Tibial nerve (tissue), 4 donors: Measurements from ENCODE around the gene TUBGCP5.
"Not testable (repeated sequence)": the region's sequence is repeated elsewhere in the genome, so short reads cannot be mapped to it uniquely, and the experiment has no call there.

Experiments used
- EP300 ChIP-seq, 2 donors: sonication (generic); formaldehyde crosslinking; IDR thresholded peaks; one replicate each; pipeline ENCODE4 v1.6.1; 2017; ENCODE audit warnings: antibody characterized with exemption in 2 of 2, mild to moderate bottlenecking in 1 of 2
- POLR2A ChIP-seq, 2 donors: fragments of 450-650 bp; IDR thresholded peaks; one replicate each; pipeline ENCODE4 v1.6.1; 2017; ENCODE audit warnings: antibody characterized with exemption in 2 of 2, mild to moderate bottlenecking in 2 of 2, moderate library complexity in 2 of 2
- TF ChIP-seq, protein P1 (sequence below), 5 experiments: fragments of 200-600 bp in 3 of 5; fragments of 450-650 bp in 2 of 5; sonication (generic) in 3 of 5; IDR thresholded peaks; one replicate each; pipeline ENCODE4 v1.5.1; 2016 to 2019; ENCODE audit warnings: antibody characterized with exemption in 5 of 5, mild to moderate bottlenecking in 3 of 5, moderate library complexity in 2 of 5

DNA sequence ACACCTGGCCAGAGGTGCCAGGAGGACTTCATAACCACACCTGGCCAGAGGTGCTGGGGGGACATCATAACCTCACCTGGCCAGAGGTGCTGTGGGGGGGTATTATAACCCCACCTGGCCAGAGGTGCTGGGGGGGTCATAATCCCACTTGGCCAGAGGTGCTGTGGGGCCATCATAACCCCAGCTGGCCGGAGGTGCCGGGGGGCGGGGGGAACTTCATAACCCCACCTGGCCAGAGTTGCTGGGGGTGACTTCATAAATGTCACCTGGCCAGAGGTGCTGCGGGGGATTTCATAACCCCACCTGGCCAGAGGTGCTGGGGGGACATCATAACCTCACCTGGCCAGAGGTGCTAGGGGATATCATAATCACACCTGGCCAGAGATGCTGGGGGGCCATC is 4.2 kb upstream of the TUBGCP5 start:
- TF ChIP-seq, protein P1, sequence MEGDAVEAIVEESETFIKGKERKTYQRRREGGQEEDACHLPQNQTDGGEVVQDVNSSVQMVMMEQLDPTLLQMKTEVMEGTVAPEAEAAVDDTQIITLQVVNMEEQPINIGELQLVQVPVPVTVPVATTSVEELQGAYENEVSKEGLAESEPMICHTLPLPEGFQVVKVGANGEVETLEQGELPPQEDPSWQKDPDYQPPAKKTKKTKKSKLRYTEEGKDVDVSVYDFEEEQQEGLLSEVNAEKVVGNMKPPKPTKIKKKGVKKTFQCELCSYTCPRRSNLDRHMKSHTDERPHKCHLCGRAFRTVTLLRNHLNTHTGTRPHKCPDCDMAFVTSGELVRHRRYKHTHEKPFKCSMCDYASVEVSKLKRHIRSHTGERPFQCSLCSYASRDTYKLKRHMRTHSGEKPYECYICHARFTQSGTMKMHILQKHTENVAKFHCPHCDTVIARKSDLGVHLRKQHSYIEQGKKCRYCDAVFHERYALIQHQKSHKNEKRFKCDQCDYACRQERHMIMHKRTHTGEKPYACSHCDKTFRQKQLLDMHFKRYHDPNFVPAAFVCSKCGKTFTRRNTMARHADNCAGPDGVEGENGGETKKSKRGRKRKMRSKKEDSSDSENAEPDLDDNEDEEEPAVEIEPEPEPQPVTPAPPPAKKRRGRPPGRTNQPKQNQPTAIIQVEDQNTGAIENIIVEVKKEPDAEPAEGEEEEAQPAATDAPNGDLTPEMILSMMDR (IDR thresholded peaks at IDR 0.05), result not testable (repeated sequence)
- TF ChIP-seq EP300, POLR2A (IDR thresholded peaks at IDR 0.05): not testable (repeated sequence)
